AG09309 (cell line): ENCODE data around the gene P2RX7.

Source experiments
- DNase-seq: peaks from one replicate; pipeline ENCODE4 v3.0.0-alpha.2; 2010; ENCODE audit warnings: low read depth
- H3K4me3 ChIP-seq: 2 replicates; pipeline ENCODE4 v1.5.1; 2011; ENCODE audit warnings: mild to moderate bottlenecking, low read depth, low read length, moderate library complexity; ENCODE audit not compliant: control insufficient read depth
- TF ChIP-seq, protein P1 (sequence below): IDR thresholded peaks from 2 replicates; pipeline ENCODE4 v1.5.1; 2011; ENCODE audit warnings: mild to moderate bottlenecking, low read depth, low read length, inconsistent platforms; ENCODE audit not compliant: insufficient read depth, control insufficient read depth; ENCODE audit errors: missing control alignments

The P2RX7 gene

DNA sequence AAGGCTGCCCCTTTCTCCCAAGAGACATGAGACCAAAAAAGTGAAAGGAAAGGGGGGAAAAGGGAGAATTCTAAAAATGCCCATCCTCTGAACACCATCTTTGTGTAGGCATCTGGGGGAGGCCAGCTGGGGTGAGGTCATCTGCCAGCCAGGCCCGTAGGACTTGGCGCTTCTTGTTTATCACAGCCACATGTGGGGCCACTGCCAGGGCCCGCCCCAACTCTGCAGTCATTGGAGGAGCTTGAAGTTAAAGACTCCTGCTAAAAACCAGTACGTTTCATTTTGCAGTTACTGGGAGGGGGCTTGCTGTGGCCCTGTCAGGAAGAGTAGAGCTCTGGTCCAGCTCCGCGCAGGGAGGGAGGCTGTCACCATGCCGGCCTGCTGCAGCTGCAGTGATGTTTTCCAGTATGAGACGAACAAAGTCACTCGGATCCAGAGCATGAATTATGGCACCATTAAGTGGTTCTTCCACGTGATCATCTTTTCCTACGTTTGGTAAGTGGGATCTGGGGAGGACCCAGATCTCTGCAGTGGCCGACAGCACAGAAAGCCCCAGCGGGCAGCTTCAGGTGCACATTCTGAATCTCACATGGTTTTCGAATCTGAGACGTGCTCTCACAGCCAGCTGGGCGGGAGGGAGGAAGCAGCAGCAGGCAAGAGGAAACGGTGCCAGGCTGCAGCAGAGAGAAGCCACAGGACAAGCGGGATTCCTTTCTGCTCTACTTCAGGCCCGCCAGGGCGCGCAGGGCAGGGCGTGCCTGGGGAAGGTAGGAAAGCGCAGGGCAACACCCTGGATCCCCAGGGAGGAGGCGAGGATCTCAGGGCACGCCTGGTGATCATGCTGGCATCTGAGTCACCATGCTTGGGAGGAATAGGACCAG is at the start of gene P2RX7:
P2RX7 (plus strand) TSS at position 276 of the 881 bp plus-strand sequence; CDS start at position 371, 95 bp downstream.
- DNase-seq = peak; percentile 3
- TF ChIP-seq, protein P1, sequence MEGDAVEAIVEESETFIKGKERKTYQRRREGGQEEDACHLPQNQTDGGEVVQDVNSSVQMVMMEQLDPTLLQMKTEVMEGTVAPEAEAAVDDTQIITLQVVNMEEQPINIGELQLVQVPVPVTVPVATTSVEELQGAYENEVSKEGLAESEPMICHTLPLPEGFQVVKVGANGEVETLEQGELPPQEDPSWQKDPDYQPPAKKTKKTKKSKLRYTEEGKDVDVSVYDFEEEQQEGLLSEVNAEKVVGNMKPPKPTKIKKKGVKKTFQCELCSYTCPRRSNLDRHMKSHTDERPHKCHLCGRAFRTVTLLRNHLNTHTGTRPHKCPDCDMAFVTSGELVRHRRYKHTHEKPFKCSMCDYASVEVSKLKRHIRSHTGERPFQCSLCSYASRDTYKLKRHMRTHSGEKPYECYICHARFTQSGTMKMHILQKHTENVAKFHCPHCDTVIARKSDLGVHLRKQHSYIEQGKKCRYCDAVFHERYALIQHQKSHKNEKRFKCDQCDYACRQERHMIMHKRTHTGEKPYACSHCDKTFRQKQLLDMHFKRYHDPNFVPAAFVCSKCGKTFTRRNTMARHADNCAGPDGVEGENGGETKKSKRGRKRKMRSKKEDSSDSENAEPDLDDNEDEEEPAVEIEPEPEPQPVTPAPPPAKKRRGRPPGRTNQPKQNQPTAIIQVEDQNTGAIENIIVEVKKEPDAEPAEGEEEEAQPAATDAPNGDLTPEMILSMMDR = peak; percentile 18
- peak within 1 kb of the TSS; percentile 43 for H3K4me3 ChIP-seq

DNA sequence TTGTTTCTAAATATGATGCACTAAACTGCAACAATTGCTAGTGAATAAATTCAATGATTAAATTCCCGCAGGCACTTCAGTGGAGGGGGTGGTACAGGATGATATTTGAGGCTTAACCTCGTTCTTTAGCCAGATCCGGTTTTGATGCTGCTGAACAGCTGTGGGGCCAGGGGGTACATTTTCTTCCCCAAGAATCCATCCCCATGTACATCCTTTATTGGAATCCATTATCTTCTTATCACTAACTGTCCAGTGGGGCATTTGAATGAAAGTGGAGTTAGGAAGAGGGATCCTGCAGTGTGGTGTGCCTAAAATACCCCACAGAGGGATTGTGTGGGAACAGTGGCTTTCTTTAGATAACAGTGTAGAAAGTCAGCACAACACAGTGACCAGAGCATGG is 48.4 kb upstream of the P2RX7 start:
- TF ChIP-seq, protein P1 = no peak
- DNase-seq = no peak
- no peak overlapping the region for H3K4me3 ChIP-seq

DNA sequence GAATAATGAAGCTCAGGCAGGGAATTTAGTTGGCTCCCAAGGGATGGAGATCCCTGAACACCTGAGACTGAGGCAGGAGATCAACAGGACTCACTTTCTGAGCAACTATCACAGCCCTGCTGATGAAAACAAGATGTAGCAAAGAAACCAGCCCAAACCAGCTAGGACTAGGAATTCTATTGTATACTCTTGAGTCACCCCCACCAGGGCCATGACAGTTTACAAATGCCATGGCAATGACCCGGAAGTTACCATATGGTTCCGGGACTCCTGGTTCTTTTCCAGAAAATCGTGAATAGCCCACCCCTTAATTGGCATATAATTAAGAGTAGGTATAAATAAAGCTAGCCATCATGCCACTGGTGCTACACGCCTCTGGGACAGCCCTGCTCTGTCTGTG is 47.6 kb upstream of the P2RX7 start:
- TF ChIP-seq, protein P1 = no peak
- H3K4me3 ChIP-seq = no peak overlapping the region
- no peak for DNase-seq

DNA sequence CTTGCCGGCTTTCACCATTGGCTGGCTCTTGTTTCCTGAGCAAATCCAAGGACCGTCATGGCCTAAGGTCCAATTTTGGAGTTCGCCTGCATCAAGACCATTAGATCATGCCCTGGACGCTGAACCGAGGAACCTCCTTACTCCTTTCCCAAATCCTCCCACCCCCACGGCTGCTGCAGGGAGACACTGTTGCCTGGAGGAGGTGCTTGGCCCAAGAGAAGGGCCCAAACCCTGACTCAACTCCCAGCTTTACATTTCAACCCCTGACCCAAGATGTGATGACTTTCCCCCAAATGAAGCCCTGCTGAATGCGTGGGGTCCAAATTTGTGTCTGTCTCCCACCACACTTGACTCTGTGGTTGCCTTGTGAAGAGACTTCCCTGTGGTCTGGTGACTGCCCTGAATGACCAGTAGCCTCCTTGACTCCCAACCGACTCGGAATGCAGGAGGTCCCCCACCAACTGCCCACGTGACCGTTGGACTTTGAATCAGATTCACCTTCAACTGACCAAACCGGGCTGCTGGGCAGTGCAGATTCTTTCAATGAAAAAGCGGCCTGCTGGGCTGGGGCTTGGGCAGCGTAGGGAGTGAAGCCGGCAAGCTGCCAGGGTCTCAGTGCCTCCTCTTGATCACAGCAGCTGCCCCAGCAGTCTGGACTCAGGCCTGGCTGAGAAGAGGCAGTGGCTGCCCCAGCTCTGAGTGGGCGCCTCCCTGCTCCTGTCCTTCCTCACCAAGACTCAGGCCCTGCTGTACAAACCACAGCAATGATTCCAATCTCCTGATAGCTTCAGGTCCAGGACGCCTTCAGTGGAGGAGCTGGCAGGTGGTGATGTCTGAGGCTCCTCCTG is 46.9 kb upstream of the P2RX7 start:
- TF ChIP-seq, protein P1 = no peak
- no peak overlapping the region for H3K4me3 ChIP-seq
- DNase-seq = no peak

DNA sequence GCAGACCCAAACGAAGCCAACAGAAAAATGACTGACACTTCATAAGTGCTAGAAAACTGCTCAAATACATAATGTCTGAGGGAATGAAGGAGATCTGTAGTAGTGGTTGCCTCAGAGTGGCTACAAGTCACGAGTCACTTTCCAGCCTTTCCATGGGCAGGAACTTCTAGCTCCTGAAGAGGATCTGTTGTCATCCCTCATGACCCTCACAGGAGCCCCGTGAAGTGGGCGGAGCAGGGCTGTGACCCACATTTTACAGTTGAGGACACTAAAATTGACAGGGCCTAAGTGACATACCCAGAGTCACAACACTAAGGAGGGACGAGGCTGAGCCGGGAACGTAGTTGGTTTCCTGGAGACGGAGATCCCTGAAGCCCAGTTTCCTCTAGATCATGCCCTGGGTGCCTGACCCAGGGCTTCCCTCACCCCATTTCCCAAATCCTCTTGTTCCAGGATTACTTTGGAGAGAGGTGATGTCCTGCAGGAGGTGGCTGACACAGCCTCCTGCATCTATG is 45.8 kb upstream of the P2RX7 start:
- no peak for DNase-seq
- TF ChIP-seq, protein P1 = no peak
- H3K4me3 ChIP-seq = no peak overlapping the region

DNA sequence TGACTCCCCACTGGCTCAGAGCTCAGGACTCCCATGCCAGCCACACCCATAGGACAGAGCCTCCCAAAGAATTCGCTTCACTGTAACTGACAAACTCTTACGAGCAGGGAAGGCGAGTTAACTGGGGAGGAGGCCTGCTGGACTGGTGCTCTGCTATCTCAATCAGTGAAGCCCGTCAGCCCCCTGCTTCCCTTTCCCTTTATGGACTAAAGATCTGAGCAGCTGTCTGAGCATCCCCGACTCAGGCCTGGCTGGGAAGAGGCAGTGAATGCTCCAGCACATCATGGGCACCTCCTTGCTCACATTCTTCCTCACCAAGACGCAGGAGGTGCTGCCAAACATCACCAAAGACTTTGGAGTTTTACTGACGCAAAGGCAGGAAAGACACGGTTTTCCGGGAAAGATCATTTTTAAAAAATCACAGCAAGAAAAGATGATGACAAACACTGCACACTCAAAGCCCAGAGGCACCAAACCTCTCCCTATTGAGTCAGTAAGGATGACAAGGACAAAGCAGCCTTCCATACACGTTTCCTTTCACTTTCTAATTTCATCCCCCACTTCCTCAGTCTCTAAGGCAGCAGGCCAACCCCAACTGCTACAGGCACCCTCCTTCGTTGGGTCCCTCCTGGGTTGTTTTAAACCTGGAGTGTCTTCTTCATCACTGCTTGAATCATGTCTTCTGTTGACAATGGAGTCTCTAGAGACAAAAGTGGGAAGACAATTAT is 45.0 kb upstream of the P2RX7 start:
- no peak for DNase-seq
- TF ChIP-seq, protein P1 = no peak
- no peak overlapping the region for H3K4me3 ChIP-seq
